SK-N-SH (cell line): ENCODE results near the gene CCNF. TPM values are rescaled to one million over a fixed set of nuclear protein-coding genes. Genes with fewer than 3 reads are reported as not detected.

Experiments used
- CTCF ChIA-PET: fragments of 300-600, 350-600 bp; formaldehyde crosslinking; extraction: SDS; loops from one replicate; lab custom pipeline; 2021; lab: Yijun Ruan, JAX
- POLR2A ChIA-PET: fragments of 350-600 bp; sonication (Branson Sonifier 250); formaldehyde crosslinking; extraction: SDS; loops from one replicate; lab custom pipeline; 2020; ENCODE audit warnings: antibody characterized with exemption, inconsistent platforms; lab: Yijun Ruan, JAX
- DNase-seq: peaks from one replicate; pipeline ENCODE4 v3.0.0; 2012
- H2AFZ ChIP-seq: fragments of 200-600 bp; sonication (generic); 2 replicates; pipeline ENCODE4 v1.8.1; 2016; ENCODE audit warnings: antibody characterized with exemption, mild to moderate bottlenecking, low read depth
- H3F3A ChIP-seq: fragments of 200-600 bp; sonication (generic); replicated peaks from 2 replicates; pipeline ENCODE3; 2016; ENCODE audit warnings: antibody characterized with exemption, mild to moderate bottlenecking; ENCODE audit not compliant: insufficient read depth
- H3K27ac ChIP-seq, 2 experiments: fragments of 200-500 bp in 1 of 2; fragments of 200-600 bp in 1 of 2; sonication (Bioruptor generic) in 1 of 2; sonication (generic), shearing (Covaris generic) in 1 of 2; 2 replicates each; pipeline versions ENCODE4 v1.5.1 to v1.6.1; 2014 to 2016; ENCODE audit warnings: low read depth in 2 of 2, inconsistent platforms in 1 of 2, low read length in 1 of 2, mild to moderate bottlenecking in 1 of 2, mixed read lengths in 1 of 2
- H3K27me3 ChIP-seq: fragments of 200-600 bp; sonication (generic), shearing (Covaris generic); 2 replicates; pipeline ENCODE4 v1.6.1; 2016; ENCODE audit warnings: mixed run types; ENCODE audit not compliant: insufficient read depth
- H3K36me3 ChIP-seq, 2 experiments: fragments of 200-500 bp in 1 of 2; fragments of 200-600 bp in 1 of 2; sonication (Bioruptor generic) in 1 of 2; sonication (generic) in 1 of 2; replicated peaks in 1 of 2; 2 replicates each; pipeline versions ENCODE3 to v1.5.1; 2014 to 2016; ENCODE audit warnings: low read length in 1 of 2, mild to moderate bottlenecking in 1 of 2; ENCODE audit not compliant: insufficient read depth in 2 of 2, control insufficient read depth in 1 of 2
- H3K4me1 ChIP-seq, 2 experiments: fragments of 200-500 bp in 1 of 2; fragments of 200-600 bp in 1 of 2; sonication (Bioruptor generic) in 1 of 2; sonication (generic), shearing (Covaris generic) in 1 of 2; 2 replicates each; pipeline versions ENCODE4 v1.5.1 to v1.6.1; 2014 to 2016; ENCODE audit warnings: low read depth in 1 of 2, low read length in 1 of 2, mixed run types in 1 of 2; ENCODE audit not compliant: insufficient read depth in 2 of 2, control insufficient read depth in 1 of 2
- H3K4me2 ChIP-seq: fragments of 200-600 bp; sonication (generic), shearing (Covaris generic); 2 replicates; pipeline ENCODE4 v1.6.1; 2017; ENCODE audit warnings: mixed run types
- H3K4me3 ChIP-seq, 2 experiments: fragments of 200-500 bp in 1 of 2; fragments of 200-600 bp in 1 of 2; sonication (Bioruptor generic) in 1 of 2; sonication (generic), shearing (Covaris generic) in 1 of 2; 2 replicates each; pipeline versions ENCODE4 v1.5.1 to v1.8.1; 2014 to 2016; ENCODE audit warnings: low read depth in 2 of 2, inconsistent platforms in 1 of 2, low read length in 1 of 2, mild to moderate bottlenecking in 1 of 2, mixed read lengths in 1 of 2, moderate library complexity in 1 of 2
- H3K79me2 ChIP-seq: fragments of 200-600 bp; sonication (generic); 2 replicates; pipeline ENCODE4 v1.8.1; 2017; ENCODE audit warnings: mild to moderate bottlenecking; ENCODE audit not compliant: insufficient read depth
- H3K9ac ChIP-seq: fragments of 200-600 bp; sonication (generic); 2 replicates; pipeline ENCODE4 v1.6.1; 2017; ENCODE audit warnings: mixed run types
- H3K9me2 ChIP-seq: fragments of 200-600 bp; sonication (generic); 2 replicates; pipeline ENCODE4 v1.6.1; 2017; ENCODE audit warnings: mixed run types
- H3K9me3 ChIP-seq: fragments of 200-600 bp; sonication (generic); 2 replicates; pipeline ENCODE4 v1.6.1; 2017; ENCODE audit warnings: mixed run types, mild to moderate bottlenecking, moderate library complexity
- H4K20me1 ChIP-seq: fragments of 200-600 bp; sonication (generic); 2 replicates; pipeline ENCODE4 v1.6.1; 2017; ENCODE audit warnings: mild to moderate bottlenecking, mixed run types; ENCODE audit not compliant: insufficient read depth
- EZH2phosphoT487 ChIP-seq: fragments of 200-600 bp; sonication (generic); IDR thresholded peaks from 2 replicates; pipeline ENCODE4 v1.6.1; 2017; ENCODE audit warnings: low read depth, mixed run types, mild to moderate bottlenecking, antibody characterized with exemption, moderate library complexity, borderline replicate concordance
- FOXJ3 ChIP-seq: sonication (generic); formaldehyde crosslinking; IDR thresholded peaks from 2 replicates; pipeline ENCODE4 v1.5.1; 2020; ENCODE audit warnings: mild to moderate bottlenecking, missing genetic modification reagents
- FOXM1 ChIP-seq: IDR thresholded peaks from 2 replicates; pipeline ENCODE4 v1.4.0; 2012; ENCODE audit warnings: low read depth, mild to moderate bottlenecking
- GABPA ChIP-seq: IDR thresholded peaks from 2 replicates; pipeline ENCODE4 v1.4.0; 2012; ENCODE audit warnings: low read depth, mild to moderate bottlenecking
- GATA2 ChIP-seq: sonication (generic); formaldehyde crosslinking; IDR thresholded peaks from 2 replicates; pipeline ENCODE4 v1.5.0; 2020; ENCODE audit warnings: mild to moderate bottlenecking, missing genetic modification reagents
- MEF2A ChIP-seq: IDR thresholded peaks from 2 replicates; pipeline ENCODE4 v1.4.0; 2012; ENCODE audit warnings: low read depth, borderline replicate concordance
- POLR2AphosphoS5 ChIP-seq: IDR thresholded peaks from 2 replicates; pipeline ENCODE4 v1.6.1; 2012; ENCODE audit warnings: low read depth, low read length
- RAD21 ChIP-seq: IDR thresholded peaks from 2 replicates; pipeline ENCODE4 v1.6.1; 2012; ENCODE audit warnings: mild to moderate bottlenecking, low read length
- RCOR1 ChIP-seq: fragments of 150-350 bp; IDR thresholded peaks from 2 replicates; pipeline ENCODE4 v1.6.1; 2017; ENCODE audit warnings: antibody characterized with exemption, low read length
- REST ChIP-seq: IDR thresholded peaks from 2 replicates; pipeline ENCODE4 v1.6.1; 2012; ENCODE audit warnings: mild to moderate bottlenecking, low read depth, low read length, moderate library complexity
- RFX5 ChIP-seq: IDR thresholded peaks from 2 replicates; pipeline ENCODE4 v1.6.1; 2012; ENCODE audit warnings: mild to moderate bottlenecking, improper control_type of control experiment, low read length
- SIN3A ChIP-seq: IDR thresholded peaks from 2 replicates; pipeline ENCODE4 v1.6.1; 2012; ENCODE audit warnings: low read depth, mild to moderate bottlenecking, low read length, moderate library complexity, borderline replicate concordance
- SMC3 ChIP-seq: IDR thresholded peaks from 2 replicates; pipeline ENCODE4 v1.6.1; 2012; ENCODE audit warnings: low read depth, low read length, improper control_type of control experiment
- TAF1 ChIP-seq: IDR thresholded peaks from 2 replicates; pipeline ENCODE4 v1.6.1; 2012; ENCODE audit warnings: low read depth, mild to moderate bottlenecking, low read length, moderate library complexity, borderline replicate concordance
- ZBTB33 ChIP-seq: IDR thresholded peaks from 2 replicates; pipeline ENCODE4 v1.4.0; 2012; ENCODE audit warnings: low read depth, borderline replicate concordance
- WGBS: methylation state at CpG from one replicate; pipeline ENCODE4 v1.1.6; 2017; ENCODE audit warnings: low lambda C conversion rate; 5-methylcytosine and 5-hydroxymethylcytosine counted together
- polyA plus RNA-seq, 3 experiments: library from polyadenylated mRNA; depleted of rRNA; stranded (reverse); fragments of >200 nt; gene quantifications; 2 replicates each; pipeline ENCODE4 v1.2.3, GENCODE V29; 2012
- TF ChIP-seq, protein P1 (sequence below): IDR thresholded peaks from 2 replicates; pipeline ENCODE4; 2012
- TF ChIP-seq, protein P2 (sequence below): fragments of 150-350 bp; IDR thresholded peaks from 2 replicates; pipeline ENCODE4 v1.6.1; 2017; ENCODE audit warnings: antibody characterized with exemption, low read length, low read depth, borderline replicate concordance

Gene CCNF
- polyA plus RNA-seq, 1 of the 3 experiments (the other 2 are of a cell fraction), result 4.6 TPM

DNA sequence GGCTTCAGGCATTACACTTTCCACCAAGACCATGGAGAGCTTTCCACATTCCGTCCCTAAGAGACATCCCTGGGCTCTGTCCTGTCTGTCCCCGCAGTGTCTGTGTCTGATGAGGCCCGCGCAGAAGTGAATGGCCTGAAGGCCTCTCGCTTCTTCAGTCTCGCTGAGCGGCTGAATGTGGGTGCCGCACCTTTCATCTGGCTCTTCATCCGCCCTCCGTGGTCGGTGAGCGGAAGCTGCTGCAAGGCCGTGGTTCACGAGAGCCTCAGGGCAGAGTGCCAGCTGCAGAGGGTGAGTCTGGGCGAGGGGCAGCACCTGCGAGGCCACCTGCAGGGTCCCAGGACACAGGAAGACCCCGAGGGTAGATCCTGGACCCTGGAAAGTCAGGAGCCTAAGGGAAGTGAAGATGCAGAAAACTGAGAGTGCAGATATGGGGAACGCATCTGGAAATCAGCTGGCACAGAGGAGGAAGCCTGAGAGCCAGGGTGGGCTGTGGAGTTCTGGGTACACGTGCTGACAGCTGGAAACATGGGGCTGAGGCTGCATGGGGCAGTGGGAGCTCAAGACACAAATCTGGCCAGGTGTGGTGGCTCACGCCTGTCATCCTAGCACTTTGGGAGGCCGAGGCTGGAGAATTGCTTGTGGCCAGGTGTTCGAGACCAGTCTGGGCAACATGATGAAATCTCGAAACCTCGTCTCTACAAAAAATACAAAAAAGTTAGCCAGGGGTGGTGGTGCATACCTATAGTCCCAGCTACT is 8.0 kb downstream of the CCNF start:
- WGBS, result 92% methylated on average over 24 of the region's 24 CpGs
- H3K4me3 ChIP-seq, result no peak overlapping the region
- no peak overlapping the region for H2AFZ ChIP-seq
- H3K9me2 ChIP-seq, result no peaks in the 10 kb centered on the region
- CTCF ChIA-PET, result interaction anchor here (0.7 to 2.2 kb wide), 3 partner anchors 14 to 97 kb away, joined by 3 to 8 read pairs (median 6); no protein-coding TSS in a partner anchor
- no peaks in the 10 kb centered on the region for H3K4me1 ChIP-seq
- no peak overlapping the region for H3K9ac ChIP-seq
- POLR2A ChIA-PET, result no interaction called here
- no peaks in the 10 kb centered on the region for H3K9me3 ChIP-seq
- TF ChIP-seq FOXM1 (no peak), POLR2AphosphoS5 (no peak), RAD21 (no peak), EZH2phosphoT487 (no peak), SIN3A (no peak), MEF2A (no peak), GABPA (no peak), RFX5 (no peak)
- TF ChIP-seq, all 33 proteins: peak for 0
- Histone ChIP-seq H3K36me3 (peaks cover 41 to 47% of the 10 kb centered on the region in 2 experiments), H4K20me1 (peaks cover 3% of the 10 kb centered on the region; the same call in 1 of the 2 replicates), H3K4me2 (no peak overlapping the region), H3K27me3 (no peaks in the 10 kb centered on the region), H3F3A (peaks cover 3% of the 10 kb centered on the region), H3K79me2 (peaks cover 36% of the 10 kb centered on the region), H3K27ac (no peak overlapping the region)
- DNase-seq, result no peak

- no peaks in the 10 kb centered on the region for H3K4me1 ChIP-seq
- no peak overlapping the region for H3K27ac ChIP-seq
- WGBS, result 98% methylated on average over 14 of the region's 14 CpGs
- peaks cover 27% of the 10 kb centered on the region; the same call in 1 of the 2 replicates for H3K79me2 ChIP-seq
- no peak overlapping the region for H3K4me2 ChIP-seq
- H3K9ac ChIP-seq, result no peak overlapping the region
- POLR2A ChIA-PET, result no interaction called here
- no peaks in the 10 kb centered on the region for H3K9me3 ChIP-seq
- DNase-seq, result no peak
- peaks cover 3% of the 10 kb centered on the region for H3F3A ChIP-seq
- no peaks in the 10 kb centered on the region for H3K27me3 ChIP-seq
- no peaks in the 10 kb centered on the region for H4K20me1 ChIP-seq
- no peaks in the 10 kb centered on the region for H3K9me2 ChIP-seq
- CTCF ChIA-PET, result interaction anchor here (1.0 kb wide), 1 partner anchor 63 kb away, joined by 4 read pairs; no protein-coding TSS in a partner anchor
- H3K36me3 ChIP-seq, result peaks cover 32 to 45% of the 10 kb centered on the region in 2 experiments
- no peak overlapping the region for H2AFZ ChIP-seq
- H3K4me3 ChIP-seq, result no peak overlapping the region
- TF ChIP-seq ZBTB33 (no peak), EZH2phosphoT487 (no peak), FOXJ3 (no peak), TAF1 (no peak), RFX5 (no peak), REST (no peak), FOXM1 (no peak), GABPA (no peak), SMC3 (no peak), RCOR1 (no peak), GATA2 (CRISPR knock-in tag) (no peak)
- TF ChIP-seq, protein P1, sequence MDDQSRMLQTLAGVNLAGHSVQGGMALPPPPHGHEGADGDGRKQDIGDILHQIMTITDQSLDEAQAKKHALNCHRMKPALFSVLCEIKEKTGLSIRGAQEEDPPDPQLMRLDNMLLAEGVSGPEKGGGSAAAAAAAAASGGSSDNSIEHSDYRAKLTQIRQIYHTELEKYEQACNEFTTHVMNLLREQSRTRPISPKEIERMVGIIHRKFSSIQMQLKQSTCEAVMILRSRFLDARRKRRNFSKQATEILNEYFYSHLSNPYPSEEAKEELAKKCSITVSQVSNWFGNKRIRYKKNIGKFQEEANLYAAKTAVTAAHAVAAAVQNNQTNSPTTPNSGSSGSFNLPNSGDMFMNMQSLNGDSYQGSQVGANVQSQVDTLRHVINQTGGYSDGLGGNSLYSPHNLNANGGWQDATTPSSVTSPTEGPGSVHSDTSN, result no peak
- TF ChIP-seq, protein P2, sequence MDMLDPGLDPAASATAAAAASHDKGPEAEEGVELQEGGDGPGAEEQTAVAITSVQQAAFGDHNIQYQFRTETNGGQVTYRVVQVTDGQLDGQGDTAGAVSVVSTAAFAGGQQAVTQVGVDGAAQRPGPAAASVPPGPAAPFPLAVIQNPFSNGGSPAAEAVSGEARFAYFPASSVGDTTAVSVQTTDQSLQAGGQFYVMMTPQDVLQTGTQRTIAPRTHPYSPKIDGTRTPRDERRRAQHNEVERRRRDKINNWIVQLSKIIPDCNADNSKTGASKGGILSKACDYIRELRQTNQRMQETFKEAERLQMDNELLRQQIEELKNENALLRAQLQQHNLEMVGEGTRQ, result no peak
Observed at GRCh38 chr16:2438121-2438520, 8.9 kb downstream of the CCNF start.
